Epidermal melanocyte (primary cell): ENCODE results near the gene LITAFD.
"Not testable (repeated sequence)": the region's sequence is repeated elsewhere in the genome, so short reads cannot be mapped to it uniquely, and the experiment has no call there.

Experiments
- DNase-seq: peaks from one replicate; pipeline ENCODE4 v3.0.0; 2011; ENCODE audit warnings: low spot score; ENCODE audit not compliant: insufficient read length

Gene LITAFD

DNA sequence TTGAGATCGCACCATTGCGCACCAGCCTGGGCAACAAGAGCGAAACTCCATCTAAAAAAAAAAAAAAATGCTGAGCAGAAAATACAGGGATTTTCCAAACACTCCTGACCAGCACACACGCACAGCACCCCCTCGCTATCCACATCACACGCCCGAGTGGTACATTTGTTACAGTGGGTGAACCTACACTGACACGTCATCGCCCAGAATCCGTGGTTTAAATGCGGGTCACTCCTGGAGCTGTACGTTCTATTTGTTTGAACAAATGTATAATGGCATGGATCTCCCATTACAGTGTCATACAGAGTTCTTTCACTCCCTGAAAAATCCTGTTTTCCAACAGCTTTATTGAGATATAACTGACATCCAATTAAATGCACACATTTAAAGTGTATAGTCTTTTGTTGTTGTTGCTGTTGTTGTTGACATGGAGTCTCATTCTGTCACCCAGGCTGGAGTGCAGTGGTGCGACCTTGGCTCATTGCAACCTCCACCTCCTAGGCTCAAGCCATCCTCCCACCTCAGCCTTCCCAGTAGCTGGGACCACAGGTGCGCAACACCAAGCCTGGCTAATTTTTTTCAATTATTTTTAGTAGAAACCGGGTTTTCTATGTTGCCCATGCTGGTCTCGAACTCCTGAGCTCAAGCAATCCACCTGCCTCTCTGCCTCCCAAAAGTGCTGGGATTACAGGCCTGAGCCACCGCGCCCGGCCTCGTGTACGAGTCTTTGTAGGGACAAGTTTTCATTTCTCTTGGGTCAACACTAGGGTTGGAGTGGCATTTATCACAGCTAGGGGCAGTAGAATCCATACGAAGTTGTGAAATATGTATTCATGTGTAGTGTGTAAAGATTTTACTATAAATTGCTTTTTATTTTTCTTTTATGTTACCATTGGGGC, 8.9 kb upstream of the LITAFD start:
- DNase-seq: no peak

DNA sequence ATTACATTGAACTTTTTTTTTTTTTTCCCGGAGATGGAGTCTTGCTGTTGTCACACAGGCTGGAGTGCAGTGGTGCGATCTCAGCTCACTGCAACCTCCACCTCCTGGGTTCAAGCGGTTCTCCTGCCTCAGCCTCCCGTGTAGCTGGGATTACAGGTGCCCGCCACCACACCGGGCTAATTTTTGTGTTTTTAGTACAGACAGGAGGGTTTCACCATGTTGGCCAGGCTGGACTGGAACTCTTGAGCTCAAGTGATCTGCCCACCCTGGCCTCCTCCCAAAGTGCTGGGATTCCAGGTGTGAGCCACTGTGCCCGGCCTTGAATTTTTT, 8.3 kb upstream of the LITAFD start:
- DNase-seq: not testable (repeated sequence)

DNA sequence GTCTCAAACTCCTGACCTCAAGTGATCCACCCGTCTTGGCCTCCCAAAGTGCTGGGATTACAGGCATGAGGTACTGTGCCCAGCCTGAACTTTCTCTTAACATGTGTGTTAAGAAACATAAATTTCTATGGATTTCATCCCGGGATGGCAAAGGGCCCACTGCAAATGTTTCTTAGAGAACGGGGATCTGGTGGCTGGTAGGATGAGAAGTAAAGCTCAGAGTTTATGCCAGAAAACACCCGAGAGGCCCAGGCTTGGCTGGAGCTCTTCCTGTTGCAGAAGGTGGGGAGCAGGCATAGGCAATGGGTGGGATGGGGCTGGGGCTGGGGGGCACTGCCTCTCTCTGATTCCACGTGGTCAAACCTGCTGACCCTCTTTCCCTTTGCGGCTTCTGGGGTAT, 7.8 kb upstream of the LITAFD start:
- no peak for DNase-seq

DNA sequence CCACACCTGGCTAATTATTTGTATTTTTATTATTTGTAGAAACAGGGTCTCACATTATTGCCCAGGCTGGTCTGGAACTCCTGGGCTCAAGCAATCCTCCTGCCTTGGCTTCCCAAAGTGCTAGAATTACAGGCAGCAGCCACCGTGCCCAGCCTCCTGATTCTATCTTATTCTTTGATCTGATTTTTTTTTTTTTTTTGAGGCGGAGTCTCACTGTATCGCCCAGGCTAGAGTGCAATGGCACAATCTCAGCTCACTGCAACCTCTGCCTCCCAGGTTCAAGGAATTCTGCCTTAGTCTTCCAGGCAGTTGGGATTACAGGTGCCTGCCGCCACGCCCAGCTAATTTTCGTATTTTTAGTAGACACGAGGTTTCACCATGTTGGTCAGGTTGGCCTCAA, 6.8 kb upstream of the LITAFD start:
- DNase-seq: not testable (repeated sequence)

DNA sequence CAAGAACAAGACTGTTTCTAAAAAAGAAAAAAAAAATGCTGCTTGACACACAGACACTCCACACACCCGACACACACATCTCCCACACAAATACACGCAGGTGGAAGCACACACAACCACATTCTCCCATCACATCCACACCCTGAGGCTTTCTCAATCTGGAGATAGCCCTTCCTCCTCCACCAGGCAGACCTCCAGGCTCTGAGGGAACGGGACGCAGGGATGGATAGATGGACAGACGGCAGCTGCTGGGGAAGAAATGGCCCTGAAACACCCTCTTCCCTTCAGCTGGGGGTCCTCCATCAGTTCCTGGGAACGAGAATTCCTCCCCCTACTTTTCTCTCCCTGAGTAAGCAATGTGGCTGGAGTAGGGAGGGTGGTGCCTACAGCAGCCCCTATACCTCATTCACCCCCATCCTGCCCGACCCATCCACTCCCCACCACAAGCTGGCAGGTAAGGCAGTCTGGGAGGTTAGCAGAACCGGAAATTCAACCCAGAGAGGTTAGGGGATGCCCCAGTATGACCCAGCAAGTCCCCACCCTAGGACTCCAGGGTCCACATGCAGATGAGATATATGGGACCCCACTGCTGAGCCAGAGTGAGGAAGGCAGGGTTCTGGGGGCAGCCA, 4.1 kb upstream of the LITAFD start:
- DNase-seq: no peak

DNA sequence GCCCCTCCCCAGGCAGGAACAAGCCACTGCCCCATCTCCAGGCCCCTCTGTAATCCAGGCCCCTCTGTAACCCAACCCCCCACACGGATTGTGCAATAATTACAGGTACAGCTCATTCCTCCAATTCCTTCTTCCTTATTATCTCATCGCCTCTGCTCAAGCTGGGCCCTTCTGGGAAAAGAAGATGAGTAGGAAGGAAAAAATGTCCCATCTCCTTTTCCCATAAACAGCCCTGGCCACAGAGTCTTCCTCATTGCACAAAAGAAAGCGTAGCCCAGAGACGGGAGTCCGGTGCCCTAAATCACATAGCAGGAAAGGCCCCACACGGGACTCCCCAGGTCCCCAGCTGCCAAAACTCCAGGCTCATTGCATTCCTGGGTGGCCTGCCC, 3.6 kb upstream of the LITAFD start:
- no peak for DNase-seq

DNA sequence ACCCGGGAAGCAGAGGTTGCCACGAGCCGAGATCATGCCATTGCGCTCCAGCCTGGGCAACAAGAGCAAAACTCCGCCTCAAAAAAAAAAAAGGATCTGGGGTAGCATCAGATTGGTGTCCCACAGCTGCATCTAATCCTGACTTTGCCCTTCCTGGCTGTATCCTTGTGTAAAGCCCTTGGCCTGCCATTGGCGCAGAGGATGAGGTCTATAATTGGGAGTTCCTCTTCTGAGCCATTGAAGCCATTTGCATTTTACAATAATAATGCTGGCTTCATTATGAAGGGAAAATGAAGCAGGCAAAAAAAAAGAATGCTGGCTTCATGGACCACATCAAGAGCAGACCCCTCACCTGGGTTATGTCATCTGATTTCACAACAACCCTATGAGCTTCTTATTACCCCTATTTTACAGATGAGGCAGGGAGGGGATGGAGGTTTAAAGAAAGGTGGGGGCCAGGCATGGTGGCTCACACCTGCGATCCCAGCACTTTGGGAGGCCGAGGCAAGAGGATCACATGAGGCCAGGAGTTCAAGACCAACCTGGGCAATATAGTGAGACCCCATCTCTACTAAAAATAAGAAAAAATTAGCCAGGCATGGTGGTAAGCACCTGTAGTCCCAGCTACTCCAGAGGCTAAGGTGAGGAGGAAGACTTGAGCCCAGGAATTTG, 1.2 kb upstream of the LITAFD start:
- no peak for DNase-seq

DNA sequence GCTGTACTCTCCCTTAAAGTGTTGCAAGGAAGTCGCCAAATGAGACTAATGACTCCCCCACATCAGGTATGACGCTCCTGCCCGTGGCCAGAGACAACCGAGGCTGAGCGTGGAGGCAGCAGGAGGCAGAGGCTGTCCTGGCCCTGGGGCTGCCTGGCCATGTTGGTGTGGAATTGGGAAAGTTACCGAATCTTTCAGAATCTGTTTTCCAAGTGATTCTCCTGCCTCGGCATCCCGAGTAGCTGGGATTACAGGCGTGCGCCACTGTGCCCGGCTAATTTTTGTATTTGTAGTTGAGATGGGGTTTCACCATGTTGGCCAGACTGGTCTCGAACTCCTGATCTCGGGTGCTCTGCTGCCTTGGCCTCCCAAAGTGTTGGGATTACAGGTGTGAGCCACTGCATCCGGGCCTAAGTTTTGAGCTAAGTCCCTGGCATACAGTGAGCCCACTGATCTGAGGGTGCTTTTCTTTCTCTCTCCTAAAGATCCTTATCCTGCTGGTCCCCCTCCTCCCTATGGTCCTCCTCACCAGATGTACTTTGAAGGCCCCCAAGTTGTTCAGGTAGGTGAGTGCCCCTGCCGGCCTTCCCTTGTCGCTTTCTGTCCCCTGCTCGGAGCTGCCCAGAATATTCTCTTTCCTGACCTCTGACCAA, 700 bp downstream of the LITAFD start:
- no peak for DNase-seq

DNA sequence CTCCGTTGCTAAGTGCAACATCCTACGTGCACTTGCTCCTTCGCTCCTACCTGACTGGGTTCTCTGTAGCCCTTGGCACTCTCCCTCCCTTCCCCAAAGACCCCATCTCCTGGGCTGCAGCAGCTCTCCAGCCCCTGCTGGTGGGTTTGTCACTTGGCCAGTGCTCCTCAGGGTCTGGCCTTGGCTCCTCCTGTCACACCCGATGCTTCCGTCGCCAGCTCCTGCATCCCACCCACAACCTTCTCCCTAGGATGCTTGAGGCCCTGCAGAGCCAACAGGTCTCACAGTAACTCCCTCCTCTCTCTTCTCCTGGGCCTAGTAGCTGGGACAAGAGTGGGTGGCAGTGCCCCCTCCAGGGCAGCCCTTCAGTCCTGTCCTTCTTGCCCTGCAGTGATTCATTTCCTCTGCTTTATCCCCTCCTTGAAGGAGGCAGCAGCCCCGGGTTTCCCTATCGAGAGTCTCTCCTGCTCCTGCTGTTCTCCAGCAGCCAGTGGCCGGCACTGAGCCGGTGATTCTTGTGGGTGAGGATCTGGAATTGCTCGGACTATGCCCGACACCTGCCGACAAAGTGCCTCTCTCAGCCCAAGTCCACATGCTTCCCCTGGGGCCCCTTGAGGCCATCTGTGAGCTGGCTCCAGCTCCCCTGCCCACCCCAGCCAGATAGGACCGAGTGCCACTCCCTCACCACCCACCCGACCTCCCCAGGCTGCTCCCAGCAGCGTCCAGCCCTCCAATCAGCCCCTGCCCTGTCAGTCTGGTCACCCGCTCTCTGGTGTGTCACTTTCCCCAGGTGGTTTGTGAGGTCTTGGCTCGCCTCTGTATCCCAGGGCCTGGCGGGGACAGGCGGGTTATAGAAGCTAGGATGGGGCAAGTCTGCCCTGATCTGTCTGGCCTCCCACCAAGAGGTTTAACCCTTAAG, 3.8 kb downstream of the LITAFD start:
- no peak for DNase-seq

DNA sequence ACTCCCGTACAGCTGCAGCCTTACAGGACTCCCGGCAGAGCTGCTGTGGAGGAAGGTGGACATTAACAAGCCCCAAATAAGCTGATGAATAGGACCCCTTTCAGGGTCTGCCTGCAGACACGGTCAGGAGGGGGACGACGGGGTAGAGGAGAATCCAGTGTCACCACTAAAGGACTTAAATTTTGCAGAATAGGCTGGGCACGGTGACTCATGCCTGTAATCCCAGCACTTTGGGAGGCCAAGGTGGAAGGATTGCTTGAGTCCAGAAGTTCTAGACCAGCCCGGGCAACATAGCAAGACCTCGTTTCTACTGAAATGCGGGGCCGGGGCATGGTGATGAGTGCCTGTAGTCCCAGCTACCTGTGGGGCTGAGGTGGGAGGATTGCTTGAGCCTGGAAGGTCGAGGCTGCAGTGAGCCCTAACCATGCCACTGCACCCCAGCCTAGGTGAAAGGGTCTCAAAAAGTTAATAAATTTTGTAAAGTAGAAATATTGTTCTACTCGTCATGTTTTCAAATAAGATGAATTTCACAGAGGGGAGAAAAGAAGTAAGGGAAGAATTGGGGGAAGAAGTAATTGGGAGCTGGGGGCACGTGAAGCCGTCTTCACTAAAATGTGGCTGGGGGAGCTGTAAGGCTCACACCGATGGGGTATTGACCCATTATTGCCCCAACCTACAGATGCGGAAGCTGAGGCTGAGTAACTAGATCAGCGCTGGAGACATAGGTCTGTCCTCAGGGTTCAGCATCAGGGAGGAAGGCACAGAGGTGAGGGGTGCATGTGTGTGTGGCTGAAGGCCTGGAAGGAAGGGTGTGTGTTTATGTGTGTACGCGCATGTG, 4.7 kb downstream of the LITAFD start:
- no peak for DNase-seq

DNA sequence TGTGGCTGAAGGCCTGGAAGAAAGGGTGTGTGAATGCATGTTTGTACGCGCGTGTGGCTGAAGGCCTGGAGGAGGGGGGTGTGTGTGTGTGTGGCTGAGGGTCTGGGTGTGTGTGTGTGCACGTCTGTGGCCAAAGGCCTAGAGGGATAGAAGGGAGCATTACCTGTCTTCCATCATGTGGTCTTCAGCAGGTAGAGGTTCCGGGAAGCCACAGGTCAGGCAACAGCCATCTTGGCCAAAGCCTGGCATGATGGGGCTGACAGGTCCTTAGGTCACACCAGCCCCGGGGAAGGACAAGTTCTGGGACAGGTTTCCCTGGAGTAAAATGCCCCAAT, 5.2 kb downstream of the LITAFD start:
- no peak for DNase-seq

DNA sequence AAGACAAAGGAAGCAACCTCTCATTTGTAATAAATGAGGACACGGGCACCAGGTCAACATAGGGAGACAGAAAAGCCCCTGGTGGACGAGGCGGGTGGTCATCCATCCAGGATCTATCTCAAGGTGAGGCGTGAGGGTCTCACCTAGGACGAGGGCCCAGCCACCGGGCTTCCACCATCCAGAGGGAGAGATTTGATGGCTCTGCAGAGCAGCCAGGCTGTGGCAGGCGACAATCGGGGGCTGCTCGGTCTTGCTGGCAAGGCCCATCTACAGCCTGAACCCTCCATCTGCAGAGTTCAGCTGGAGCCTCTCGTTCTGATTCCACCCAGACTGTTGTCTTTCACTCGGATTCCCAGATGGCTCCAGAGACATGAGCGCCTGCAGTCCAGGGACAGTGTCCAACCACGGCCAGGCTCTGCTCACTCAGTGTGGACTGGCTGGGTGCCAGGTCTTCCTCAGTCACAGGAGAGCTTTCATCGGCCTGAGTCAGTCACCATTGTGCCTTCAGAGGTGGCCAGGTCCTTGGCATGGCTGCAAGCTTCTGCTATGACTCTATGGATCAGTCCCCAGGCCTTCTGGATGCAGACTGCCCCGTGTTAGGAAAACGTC, 5.9 kb downstream of the LITAFD start:
- DNase-seq: no peak

DNA sequence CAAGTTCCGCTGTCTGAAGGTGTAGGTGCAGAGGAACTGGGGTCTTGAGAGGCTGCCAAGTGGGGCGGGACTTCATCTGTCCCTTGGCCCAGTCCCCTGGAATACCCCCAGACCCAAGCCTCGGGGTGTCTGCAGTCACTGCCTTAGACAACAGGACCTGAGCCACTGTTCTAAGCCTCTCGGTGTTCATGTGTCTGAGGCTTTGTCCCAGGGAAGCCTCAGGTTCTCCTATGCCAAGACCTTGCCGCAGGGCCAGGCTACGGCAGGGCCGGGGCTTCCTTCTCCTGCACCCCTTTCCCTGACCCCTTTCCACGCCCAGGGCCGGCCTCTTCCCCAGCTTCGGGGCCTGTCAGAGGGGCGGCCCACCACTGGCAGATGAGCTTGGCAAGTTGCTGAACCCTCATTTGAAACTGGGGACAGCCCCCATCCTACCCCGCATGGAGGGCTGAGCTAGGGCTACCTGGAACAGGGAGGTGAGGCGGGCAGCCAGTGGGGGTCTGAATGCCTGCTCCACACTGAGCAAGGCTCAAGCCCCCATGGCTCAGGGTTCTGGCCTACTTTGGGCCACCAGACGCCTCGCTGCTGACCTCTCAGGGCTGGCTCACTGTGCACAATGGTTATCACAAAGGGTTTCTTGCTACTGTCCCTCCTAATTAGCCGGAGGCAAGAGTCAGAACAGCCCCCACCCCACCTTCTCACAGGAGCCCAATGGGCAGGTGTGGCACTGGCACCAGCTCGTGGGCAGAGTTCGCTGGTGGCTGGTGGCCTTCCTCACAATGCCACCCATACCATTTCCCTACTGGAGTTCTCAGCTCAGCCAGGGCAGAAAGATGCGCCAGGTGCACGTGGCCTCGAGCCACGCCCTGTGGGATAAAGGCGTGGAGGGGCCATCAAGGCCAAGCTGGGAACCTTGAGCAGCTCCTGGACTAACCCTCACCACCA, 7.1 kb downstream of the LITAFD start:
- no peak for DNase-seq

DNA sequence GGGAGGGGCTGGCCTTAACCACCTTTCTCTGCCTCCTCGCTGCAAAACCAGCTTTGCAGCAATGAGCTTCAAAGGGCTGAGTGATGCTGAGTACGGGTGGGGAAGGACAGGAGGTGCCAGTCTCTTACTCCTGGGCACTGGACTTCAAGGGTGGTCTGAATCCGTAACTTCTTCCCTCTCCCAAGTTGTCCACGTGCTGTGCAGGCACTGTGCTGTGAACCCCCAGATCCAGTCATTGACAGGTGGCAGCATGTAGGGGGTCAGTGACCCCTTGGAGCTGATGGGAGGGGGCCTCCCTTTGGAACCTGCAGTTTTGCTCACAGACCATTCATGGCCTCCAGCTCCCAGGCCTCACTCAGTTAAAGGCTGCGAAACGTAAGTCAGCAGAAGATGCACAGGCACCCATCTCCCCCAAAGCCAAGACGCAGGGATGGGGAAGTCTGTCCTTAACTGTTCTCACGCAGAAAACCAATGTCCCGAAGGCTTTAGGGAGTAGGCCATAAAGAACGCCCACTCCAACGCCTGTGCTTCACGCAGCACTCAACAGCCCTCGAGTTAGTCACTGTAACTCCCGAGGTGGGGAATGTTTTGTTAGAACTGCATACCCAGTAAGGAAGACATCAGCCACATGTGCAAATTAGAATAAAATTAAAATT, 7.9 kb downstream of the LITAFD start:
- no peak for DNase-seq

DNA sequence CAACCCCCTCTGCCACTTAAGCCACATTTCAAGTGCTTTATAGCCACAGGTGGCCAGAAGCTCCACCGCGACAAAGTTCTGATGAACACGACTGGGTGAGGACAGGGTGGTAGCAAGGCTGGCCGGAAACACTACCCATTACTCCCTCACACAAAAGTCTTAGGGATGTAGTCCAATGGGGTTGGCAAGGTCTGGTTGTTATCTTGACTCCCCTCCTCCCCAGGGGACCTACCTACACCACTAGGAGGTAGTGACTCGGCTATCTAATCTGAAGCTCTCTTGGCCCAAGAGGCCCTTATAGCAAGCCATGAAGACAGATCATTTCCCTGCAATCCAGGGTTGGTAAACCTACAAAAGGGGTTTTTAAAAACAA, 8.4 kb downstream of the LITAFD start:
- no peak for DNase-seq

DNA sequence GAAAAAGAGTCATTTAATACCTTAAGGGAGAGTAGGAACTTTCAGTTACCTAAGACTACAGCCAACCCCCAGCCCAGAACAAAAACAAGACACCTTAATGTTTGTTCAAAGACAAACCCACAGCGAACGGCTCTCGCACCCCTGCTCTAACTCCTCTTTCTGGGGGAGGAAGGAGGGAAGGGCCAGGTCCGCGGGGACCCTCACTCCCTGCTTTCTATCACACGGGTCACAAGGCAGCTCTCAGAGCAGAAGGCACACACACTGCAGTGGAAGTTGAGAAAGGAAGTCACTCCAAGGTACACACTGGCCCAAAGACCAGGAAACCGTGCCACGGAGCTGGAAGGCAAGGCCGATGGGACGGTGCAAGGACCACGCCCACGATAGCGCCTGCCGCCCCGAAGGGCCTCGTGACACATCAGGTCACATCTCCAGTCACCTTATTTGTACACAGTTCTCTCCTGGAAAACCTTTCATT, 10.0 kb downstream of the LITAFD start:
- no peak for DNase-seq

DNA sequence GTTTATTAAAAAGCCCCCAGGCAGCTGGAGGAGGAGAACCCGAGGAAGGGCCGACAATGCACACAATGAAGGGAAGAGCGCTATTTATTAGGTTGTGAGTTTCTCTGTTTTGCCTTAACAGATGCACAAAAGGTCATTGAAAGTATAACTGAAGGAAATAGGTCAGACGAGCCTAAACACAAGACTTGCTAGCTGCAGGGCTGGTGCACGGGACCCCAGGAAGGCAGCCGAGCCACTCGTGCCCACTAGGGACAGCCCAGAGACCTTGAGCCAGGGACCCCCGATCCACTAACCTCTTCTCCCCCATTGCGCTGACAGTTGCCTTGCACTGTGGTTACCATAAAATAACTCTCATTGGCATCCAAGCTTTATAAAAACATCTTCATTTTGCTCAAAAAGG, 11.3 kb downstream of the LITAFD start:
- no peak for DNase-seq
